Prostate gland (tissue), 2 donors: ENCODE data around the gene MXRA5. TPM values are rescaled to one million over a fixed set of nuclear protein-coding genes. Genes with fewer than 3 reads are reported as not detected.
A peak's percentile ranks its signal among the peaks of the same experiment; 100 is the strongest.
"Not testable (repeated sequence)": the region's sequence is repeated elsewhere in the genome, so short reads cannot be mapped to it uniquely, and the experiment has no call there.

Experiments
- DNase-seq: peaks from one replicate; pipeline ENCODE4 v3.0.0-alpha.2; 2019; ENCODE audit warnings: low spot score
- H3K27ac ChIP-seq, 2 donors: fragments of 200-600 bp; sonication (generic); 2 replicates each; pipeline ENCODE4 v1.5.1; 2017 to 2019
- H3K27me3 ChIP-seq: fragments of 200-600 bp; sonication (generic); replicated peaks from 2 replicates; pipeline ENCODE4 v1.5.1; 2019; ENCODE audit not compliant: insufficient read depth
- H3K36me3 ChIP-seq, 2 donors: fragments of 200-600 bp; sonication (generic); 1 replicate in 1 of 2; 2 replicates in 1 of 2; pipeline versions ENCODE4 v1.5.1 to v1.8.1; 2017 to 2019
- H3K4me1 ChIP-seq: fragments of 200-600 bp; sonication (generic); replicated peaks from 2 replicates; pipeline ENCODE4 v1.5.1; 2019
- H3K4me3 ChIP-seq, 2 donors: fragments of 200-600 bp; sonication (generic); 2 replicates each; pipeline ENCODE4 v1.5.1; 2017 to 2019
- H3K9me3 ChIP-seq: fragments of 200-600 bp; sonication (generic); 2 replicates; pipeline ENCODE4 v1.5.1; 2017
- POLR2A ChIP-seq: fragments of 450-650 bp; IDR thresholded peaks from one replicate; pipeline ENCODE4 v1.6.1; 2016; ENCODE audit warnings: antibody characterized with exemption, mild to moderate bottlenecking
- POLR2AphosphoS5 ChIP-seq: sonication (generic); formaldehyde crosslinking; IDR thresholded peaks from one replicate; pipeline ENCODE4 v1.6.1; 2017; ENCODE audit warnings: antibody characterized with exemption
- WGBS: methylation state at CpG from one replicate; pipeline ENCODE4 v1.1.5; 2018; 5-methylcytosine and 5-hydroxymethylcytosine counted together
- intact Hi-C: fragments of 100-400 bp; cut with DNase I; formaldehyde crosslinking; loops from one replicate; pipeline ENCODE4 v1.14.2; 2022
- total RNA-seq, 2 donors: library from RNA; depleted of rRNA; stranded (reverse); fragments of >200 nt; gene quantifications; one replicate each; pipeline ENCODE4 v1.1.0, GENCODE V29; 2016
- TF ChIP-seq, protein P1 (sequence below), 4 experiments: fragments of 200-600 bp in 2 of 4; fragments of 450-650 bp in 2 of 4; sonication (generic) in 2 of 4; IDR thresholded peaks; 1 replicate in 3 of 4; 2 replicates in 1 of 4; pipeline ENCODE4 v1.5.1; 2016 to 2019; ENCODE audit warnings: antibody characterized with exemption in 4 of 4, mild to moderate bottlenecking in 2 of 4, moderate library complexity in 2 of 4

The MXRA5 gene
- total RNA-seq, 2 donors from 2014 or later, result 7.4 to 13.1 TPM

DNA sequence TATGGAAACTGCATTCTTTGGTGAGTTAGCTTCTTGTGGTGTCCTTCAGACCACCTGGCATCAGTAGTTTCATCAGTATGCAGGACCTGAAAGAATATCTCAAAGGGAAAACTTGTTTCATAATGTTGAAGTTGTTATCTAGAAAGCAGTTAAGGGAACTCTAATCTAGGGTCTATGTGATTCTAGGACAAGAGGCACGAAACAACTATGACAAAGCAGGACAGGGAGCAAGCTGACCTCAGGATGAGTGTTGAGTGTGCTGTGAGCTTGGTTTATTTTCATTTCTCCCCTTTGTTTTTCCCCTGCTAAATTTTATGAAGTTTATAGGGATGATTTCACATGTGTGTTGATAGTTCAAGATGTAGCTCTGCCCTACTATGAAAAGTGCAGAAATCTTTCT, 65.7 kb downstream of the MXRA5 start:
- Histone ChIP-seq H3K27me3 (no peaks in the 10 kb centered on the region), H3K9me3 (no peaks in the 10 kb centered on the region), H3K36me3 (no peaks in the 10 kb centered on the region), H3K4me1 (no peaks in the 10 kb centered on the region), H3K27ac (no peak overlapping the region), H3K4me3 (no peak overlapping the region)
- 83% methylated on average over 1 of the region's 1 CpG for WGBS
- intact Hi-C loops, result no loop called here
- no peak for DNase-seq
- TF ChIP-seq POLR2AphosphoS5 (no peak), POLR2A (no peak)
- TF ChIP-seq, protein P1, sequence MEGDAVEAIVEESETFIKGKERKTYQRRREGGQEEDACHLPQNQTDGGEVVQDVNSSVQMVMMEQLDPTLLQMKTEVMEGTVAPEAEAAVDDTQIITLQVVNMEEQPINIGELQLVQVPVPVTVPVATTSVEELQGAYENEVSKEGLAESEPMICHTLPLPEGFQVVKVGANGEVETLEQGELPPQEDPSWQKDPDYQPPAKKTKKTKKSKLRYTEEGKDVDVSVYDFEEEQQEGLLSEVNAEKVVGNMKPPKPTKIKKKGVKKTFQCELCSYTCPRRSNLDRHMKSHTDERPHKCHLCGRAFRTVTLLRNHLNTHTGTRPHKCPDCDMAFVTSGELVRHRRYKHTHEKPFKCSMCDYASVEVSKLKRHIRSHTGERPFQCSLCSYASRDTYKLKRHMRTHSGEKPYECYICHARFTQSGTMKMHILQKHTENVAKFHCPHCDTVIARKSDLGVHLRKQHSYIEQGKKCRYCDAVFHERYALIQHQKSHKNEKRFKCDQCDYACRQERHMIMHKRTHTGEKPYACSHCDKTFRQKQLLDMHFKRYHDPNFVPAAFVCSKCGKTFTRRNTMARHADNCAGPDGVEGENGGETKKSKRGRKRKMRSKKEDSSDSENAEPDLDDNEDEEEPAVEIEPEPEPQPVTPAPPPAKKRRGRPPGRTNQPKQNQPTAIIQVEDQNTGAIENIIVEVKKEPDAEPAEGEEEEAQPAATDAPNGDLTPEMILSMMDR (IDR thresholded peaks at IDR 0.05), result no peak

- H3K36me3 ChIP-seq, intact Hi-C loops, H3K4me1 ChIP-seq, H3K4me3 ChIP-seq, H3K9me3 ChIP-seq, H3K27me3 ChIP-seq, DNase-seq, H3K27ac ChIP-seq: not testable (repeated sequence)
- WGBS, result 100% methylated on average over 1 of the region's 1 CpG
Observed at GRCh38 chrX:3273668-3274067, 72.8 kb downstream of the MXRA5 start.

GRCh38 chrX:3271834-3272186, 74.6 kb downstream of the MXRA5 start:
- DNase-seq, result no peak
- Histone ChIP-seq H3K4me3 (no peak overlapping the region), H3K27me3 (no peaks in the 10 kb centered on the region), H3K27ac (no peak overlapping the region), H3K4me1 (no peaks in the 10 kb centered on the region), H3K9me3 (no peaks in the 10 kb centered on the region), H3K36me3 (no peaks in the 10 kb centered on the region)
- TF ChIP-seq, protein P1 (IDR thresholded peaks at IDR 0.05), result no peak
- 15% methylated on average over 6 of the region's 6 CpGs for WGBS
- intact Hi-C loops, result no loop called here

- intact Hi-C loops, result no loop called here
- Histone ChIP-seq H3K9me3 (no peaks in the 10 kb centered on the region), H3K4me3 (no peak overlapping the region), H3K36me3 (no peaks in the 10 kb centered on the region), H3K4me1 (no peaks in the 10 kb centered on the region), H3K27me3 (no peaks in the 10 kb centered on the region), H3K27ac (no peak overlapping the region)
- TF ChIP-seq POLR2AphosphoS5 (no peak), POLR2A (no peak)
- TF ChIP-seq, protein P1 (IDR thresholded peaks at IDR 0.05), result no peak
- DNase-seq, result peak; percentile 4
- 7% methylated on average over 12 of the region's 12 CpGs for WGBS
Observed at GRCh38 chrX:3271183-3271833, 75.1 kb downstream of the MXRA5 start.

DNA sequence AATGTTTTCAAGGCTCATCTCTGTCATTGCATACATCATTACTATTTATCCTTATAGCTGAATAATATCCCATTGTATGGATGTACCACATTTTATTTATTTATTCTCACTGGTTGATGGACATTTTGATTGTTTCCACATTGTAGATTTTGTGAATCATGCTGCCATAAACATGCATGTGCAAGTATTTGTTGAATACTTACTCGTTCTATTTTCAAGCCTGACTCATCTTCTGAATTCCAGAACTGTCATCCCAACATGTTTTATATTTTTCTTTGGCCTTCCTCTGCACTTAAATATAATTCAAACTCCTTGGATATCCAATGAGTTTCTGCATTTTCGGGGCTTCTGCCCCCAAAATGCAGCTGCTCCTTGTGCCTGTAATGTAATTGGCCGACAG, 77.6 kb downstream of the MXRA5 start:
- TF ChIP-seq POLR2AphosphoS5, result no peak
- TF ChIP-seq, protein P1 (IDR thresholded peaks at IDR 0.05), result no peak
- no peak for TF ChIP-seq POLR2A
- Histone ChIP-seq H3K4me3 (no peak overlapping the region), H3K27me3 (no peaks in the 10 kb centered on the region), H3K27ac (no peak overlapping the region), H3K9me3 (no peaks in the 10 kb centered on the region), H3K4me1 (no peaks in the 10 kb centered on the region), H3K36me3 (no peaks in the 10 kb centered on the region)
- intact Hi-C loops, result no loop called here
- DNase-seq, result no peak
- WGBS, result 48% methylated on average over 3 of the region's 3 CpGs
